Activated naive CD4-positive, alpha-beta T cell treated with anti-CD3 and anti-CD28 coated beads for 36 hours (primary cell): ENCODE data around the gene SLC35F3. TPM values are rescaled to one million over a fixed set of nuclear protein-coding genes. Genes with fewer than 3 reads are reported as not detected.

Experiments
- CTCF ChIA-PET: fragments of 350-600 bp; sonication (Branson Sonifier 250); formaldehyde crosslinking; loops from one replicate; lab custom pipeline; 2021; ENCODE audit warnings: antibody characterized with exemption; lab: Charles Lee
- DNase-seq: peaks from one replicate; pipeline ENCODE4 v3.0.0-alpha.2; 2020
- H3K27ac Mint-ChIP-seq: one replicate; pipeline ENCODE4 v1.8.0; 2021; ENCODE audit warnings: mild to moderate bottlenecking, mixed read lengths
- H3K27me3 Mint-ChIP-seq: one replicate; pipeline ENCODE4 v1.8.0; 2021; ENCODE audit warnings: low read depth, mixed read lengths
- H3K36me3 Mint-ChIP-seq: one replicate; pipeline ENCODE4 v1.8.0; 2021; ENCODE audit warnings: low read depth, mixed read lengths
- H3K4me1 Mint-ChIP-seq: one replicate; pipeline ENCODE4 v1.8.0; 2021; ENCODE audit warnings: low read depth, mixed read lengths
- H3K4me3 Mint-ChIP-seq: one replicate; pipeline ENCODE4 v1.8.0; 2021; ENCODE audit warnings: mild to moderate bottlenecking, moderate library complexity, mixed read lengths
- H3K9me3 Mint-ChIP-seq: one replicate; pipeline ENCODE4 v1.8.0; 2021; ENCODE audit warnings: mixed read lengths
- intact Hi-C: fragments of 100-400 bp; cut with micrococcal nuclease; formaldehyde crosslinking; loops from one replicate; pipeline ENCODE4 v1.15.1; 2023
- total RNA-seq, 2 experiments: library from RNA; stranded (reverse); gene quantifications; one replicate each; pipeline ENCODE4 v1.2.3, GENCODE V29; 2021

The SLC35F3 gene
- total RNA-seq, 2 experiments from 2014 or later = not detected

DNA sequence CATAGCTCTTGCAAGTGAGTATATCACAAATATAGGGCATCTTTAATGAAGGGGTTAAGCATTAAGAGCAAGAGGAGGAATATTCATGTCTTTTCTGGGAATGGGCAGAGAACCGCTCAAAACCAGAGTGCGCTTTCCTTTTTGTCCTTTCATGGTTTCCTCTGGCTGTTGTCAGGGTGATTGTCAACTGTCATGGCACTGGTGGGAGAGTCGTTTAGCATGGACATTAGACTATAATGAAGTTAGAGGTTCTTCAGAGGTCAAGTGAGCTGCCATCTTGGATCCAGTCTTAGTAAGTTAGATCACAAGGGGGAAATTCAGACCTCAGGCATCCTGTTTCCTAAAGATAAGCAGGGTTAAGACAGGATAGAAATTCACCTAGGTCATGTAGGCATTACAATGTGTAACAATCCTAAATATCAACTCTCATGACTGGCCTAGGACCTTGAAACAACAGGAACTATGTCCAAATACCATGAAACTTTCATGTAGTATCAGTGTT, 456.7 kb downstream of the SLC35F3 start:
- Mint-ChIP-seq H3K27ac (no peak overlapping the region), H3K36me3 (no peaks in the 10 kb centered on the region), H3K27me3 (no peaks in the 10 kb centered on the region), H3K4me3 (no peak overlapping the region), H3K4me1 (peaks cover 4% of the 10 kb centered on the region), H3K9me3 (no peaks in the 10 kb centered on the region)
- no peak for DNase-seq
- intact Hi-C loops = no loop called here
- CTCF ChIA-PET = no interaction called here

DNA sequence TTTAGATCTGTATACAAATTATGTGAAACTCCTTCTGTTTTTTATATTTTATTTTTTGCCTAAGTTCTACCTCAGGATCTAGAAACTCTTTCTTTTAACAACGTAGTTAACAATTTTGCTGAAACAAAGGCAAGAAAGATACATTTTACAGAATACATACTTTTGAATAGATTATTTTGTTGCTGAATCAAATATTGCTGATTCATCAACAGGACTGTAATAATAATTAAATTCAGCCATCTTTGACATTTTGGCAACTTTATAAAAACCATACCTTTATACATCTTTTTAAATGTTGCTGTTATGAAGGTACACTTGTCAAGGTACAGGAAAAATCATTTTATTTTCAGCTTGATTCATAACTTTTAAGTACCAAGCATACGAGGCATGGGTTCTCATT, 458.1 kb downstream of the SLC35F3 start:
- DNase-seq = no peak
- Mint-ChIP-seq H3K27me3 (no peaks in the 10 kb centered on the region), H3K9me3 (no peaks in the 10 kb centered on the region), H3K4me3 (no peak overlapping the region), H3K27ac (no peak overlapping the region), H3K36me3 (no peaks in the 10 kb centered on the region), H3K4me1 (peaks cover 4% of the 10 kb centered on the region)
- CTCF ChIA-PET = interaction anchor here (1.8 kb wide), 1 partner anchor 36 kb away, joined by 4 read pairs; no protein-coding TSS in a partner anchor
- intact Hi-C loops = no loop called here

DNA sequence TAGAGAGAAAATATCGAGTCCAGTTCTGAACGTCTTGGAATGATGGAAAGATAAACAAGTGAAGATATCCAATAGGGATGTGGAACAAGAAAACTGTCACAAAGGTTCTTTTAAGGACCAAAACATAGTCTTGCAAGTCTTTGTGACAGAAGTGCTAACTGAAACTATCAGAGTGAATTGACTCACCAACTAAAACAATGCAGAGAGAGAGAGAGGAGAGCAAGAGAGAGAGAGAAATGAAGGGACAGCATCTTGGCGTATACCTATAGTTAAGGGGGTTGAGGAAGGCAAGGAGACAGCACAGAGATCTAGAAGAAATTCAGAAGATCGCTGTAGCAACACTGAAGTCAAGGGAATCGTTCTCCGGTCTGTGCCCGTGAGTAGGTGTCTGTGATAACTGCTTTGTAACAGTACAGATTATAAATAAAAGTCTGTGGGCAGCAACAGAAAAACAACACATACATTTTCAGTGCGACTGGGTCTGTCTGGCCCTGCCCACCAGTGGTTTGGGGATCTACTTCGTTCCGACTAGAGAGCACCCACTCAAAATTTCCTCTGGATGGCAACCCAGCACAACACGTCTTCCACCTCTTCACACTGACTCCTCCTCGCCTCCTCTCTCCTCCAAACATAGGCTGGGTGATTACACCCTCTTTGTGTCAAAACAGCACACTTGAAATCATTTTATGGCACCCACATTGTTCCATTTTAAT, 464.0 kb downstream of the SLC35F3 start:
- Mint-ChIP-seq H3K9me3 (no peaks in the 10 kb centered on the region), H3K27me3 (no peaks in the 10 kb centered on the region), H3K36me3 (peaks cover 3% of the 10 kb centered on the region), H3K27ac (peak overlapping the region; percentile 4), H3K4me3 (no peak overlapping the region), H3K4me1 (peaks cover 28% of the 10 kb centered on the region)
- CTCF ChIA-PET = no interaction called here
- peak; percentile 28 for DNase-seq
- intact Hi-C loops = loop anchor here (1.0 kb wide), 1 partner anchor 41 kb away; no protein-coding TSS in a partner anchor

DNA sequence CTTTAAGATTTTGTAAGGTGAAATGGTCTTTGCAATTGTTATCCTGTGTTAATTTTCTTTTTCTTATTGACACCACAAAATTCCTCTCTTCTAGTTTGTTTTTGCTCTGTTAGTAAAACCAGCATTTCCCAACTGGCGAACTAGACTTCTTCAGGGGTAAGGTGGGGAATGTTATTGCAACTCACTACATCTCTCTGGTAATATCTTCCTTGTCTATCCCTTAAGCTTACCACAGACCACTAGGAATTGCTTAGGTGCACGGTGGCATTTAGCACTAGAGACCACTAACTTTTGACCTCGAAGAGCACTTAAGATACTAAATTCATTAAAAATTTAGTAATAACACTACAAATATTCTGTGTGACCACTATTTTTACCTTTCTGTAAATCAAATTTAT, 464.6 kb downstream of the SLC35F3 start:
- Mint-ChIP-seq H3K4me1 (peaks cover 29% of the 10 kb centered on the region), H3K4me3 (no peak overlapping the region), H3K27me3 (no peaks in the 10 kb centered on the region), H3K36me3 (peaks cover 3% of the 10 kb centered on the region), H3K27ac (no peak overlapping the region), H3K9me3 (no peaks in the 10 kb centered on the region)
- CTCF ChIA-PET = no interaction called here
- intact Hi-C loops = no loop called here
- no peak for DNase-seq

DNA sequence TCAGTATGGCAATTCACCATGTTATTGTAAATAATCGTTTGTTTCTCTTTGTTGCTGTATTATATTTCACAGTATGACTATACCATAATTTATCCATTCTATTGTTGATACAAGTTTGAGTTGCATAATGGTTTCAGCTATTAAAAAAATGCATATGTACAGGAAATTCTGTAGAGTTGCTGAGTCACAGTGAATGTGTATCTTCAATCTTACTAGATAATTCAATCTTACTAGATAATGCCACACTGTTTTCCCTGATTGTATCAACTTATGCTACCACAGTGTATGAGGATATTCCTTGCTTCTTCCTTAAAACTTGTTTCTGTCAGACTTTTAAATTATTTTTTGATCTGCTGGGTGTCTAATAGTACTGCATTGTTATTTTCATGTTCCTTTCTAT, 465.3 kb downstream of the SLC35F3 start:
- CTCF ChIA-PET = interaction anchor here (0.6 to 1.1 kb wide), 2 partner anchors 37 to 258 kb away, joined by 3 read pairs; no protein-coding TSS in a partner anchor
- Mint-ChIP-seq H3K36me3 (peaks cover 8% of the 10 kb centered on the region), H3K4me3 (no peak overlapping the region), H3K27me3 (no peaks in the 10 kb centered on the region), H3K27ac (no peak overlapping the region), H3K4me1 (peaks cover 36% of the 10 kb centered on the region), H3K9me3 (no peaks in the 10 kb centered on the region)
- DNase-seq = no peak
- intact Hi-C loops = loop anchor here (10.0 kb wide), 1 partner anchor 235 kb away; no protein-coding TSS in a partner anchor

DNA sequence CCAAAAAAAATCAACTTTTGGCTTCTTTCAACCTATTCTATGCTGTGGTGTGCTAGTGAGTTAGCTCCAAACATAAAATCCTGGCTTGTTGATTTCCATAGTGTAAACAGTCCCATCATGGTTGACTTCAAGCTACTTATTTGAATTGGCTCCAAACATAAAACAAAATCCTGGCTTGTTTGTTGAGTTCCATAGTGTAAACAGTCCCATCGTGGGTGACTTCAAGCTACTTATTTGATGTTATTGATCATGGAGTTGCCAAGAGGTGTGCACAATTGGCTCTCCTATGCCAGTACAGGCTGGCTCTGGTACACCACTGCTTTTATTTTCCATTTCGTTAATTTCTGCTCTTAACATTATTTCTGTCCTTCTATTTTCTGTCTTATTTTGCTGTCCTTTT, 466.9 kb downstream of the SLC35F3 start:
- Mint-ChIP-seq H3K36me3 (peaks cover 19% of the 10 kb centered on the region), H3K4me3 (no peak overlapping the region), H3K9me3 (no peaks in the 10 kb centered on the region), H3K27ac (no peak overlapping the region), H3K4me1 (peaks cover 47% of the 10 kb centered on the region), H3K27me3 (no peaks in the 10 kb centered on the region)
- CTCF ChIA-PET = interaction anchor here (0.7 to 0.8 kb wide), 3 partner anchors 26 to 39 kb away, joined by 3 read pairs; no protein-coding TSS in a partner anchor
- intact Hi-C loops = loop anchor here (10.0 kb wide), 1 partner anchor 233 kb away; no protein-coding TSS in a partner anchor
- DNase-seq = no peak

DNA sequence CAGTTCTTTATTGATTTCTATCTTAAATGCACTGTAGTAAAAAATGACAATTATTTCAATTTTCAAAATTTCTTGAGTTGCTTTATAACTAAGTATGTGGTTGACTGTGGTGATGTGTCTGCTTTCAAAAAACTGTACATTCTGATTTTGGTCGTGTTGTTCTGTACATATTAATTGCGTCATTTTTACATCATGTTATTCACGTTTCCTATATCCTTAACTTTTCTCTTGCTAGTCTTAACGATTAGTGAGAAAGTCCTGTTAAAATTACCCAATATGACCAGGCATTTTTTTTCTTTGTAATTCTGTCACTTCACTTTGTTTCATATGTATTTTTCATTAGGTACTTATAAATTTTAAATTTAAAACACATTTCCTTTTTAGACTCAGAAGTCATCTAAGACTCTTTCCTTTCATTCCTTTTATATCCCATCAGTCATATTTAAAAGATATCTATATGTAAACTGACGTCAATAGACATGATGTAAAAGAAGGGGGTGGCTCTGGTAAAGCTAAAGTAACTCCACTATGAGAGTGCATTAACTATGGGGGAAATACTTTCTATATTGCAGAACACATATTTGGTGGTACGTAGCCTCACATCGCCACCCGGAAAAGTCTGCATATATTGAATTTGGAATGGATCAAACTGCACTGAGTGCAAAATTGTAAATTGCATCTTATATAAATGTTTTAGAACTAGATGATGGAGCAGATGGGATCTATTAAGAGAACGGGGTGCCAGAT, 467.7 kb downstream of the SLC35F3 start:
- H3K27me3 Mint-ChIP-seq = no peaks in the 10 kb centered on the region
- H3K9me3 Mint-ChIP-seq = no peaks in the 10 kb centered on the region
- peak overlapping the region; percentile 96 for H3K4me3 Mint-ChIP-seq
- peaks cover 24% of the 10 kb centered on the region for H3K36me3 Mint-ChIP-seq
- peaks cover 52% of the 10 kb centered on the region for H3K4me1 Mint-ChIP-seq
- no peak for DNase-seq
- peak overlapping the region; percentile 98 for H3K27ac Mint-ChIP-seq
- CTCF ChIA-PET = interaction anchor here (1.7 kb wide), 1 partner anchor 14 kb away, joined by 6 read pairs; no protein-coding TSS in a partner anchor
- intact Hi-C loops = loop anchor here (10.0 kb wide), 1 partner anchor 233 kb away; no protein-coding TSS in a partner anchor

DNA sequence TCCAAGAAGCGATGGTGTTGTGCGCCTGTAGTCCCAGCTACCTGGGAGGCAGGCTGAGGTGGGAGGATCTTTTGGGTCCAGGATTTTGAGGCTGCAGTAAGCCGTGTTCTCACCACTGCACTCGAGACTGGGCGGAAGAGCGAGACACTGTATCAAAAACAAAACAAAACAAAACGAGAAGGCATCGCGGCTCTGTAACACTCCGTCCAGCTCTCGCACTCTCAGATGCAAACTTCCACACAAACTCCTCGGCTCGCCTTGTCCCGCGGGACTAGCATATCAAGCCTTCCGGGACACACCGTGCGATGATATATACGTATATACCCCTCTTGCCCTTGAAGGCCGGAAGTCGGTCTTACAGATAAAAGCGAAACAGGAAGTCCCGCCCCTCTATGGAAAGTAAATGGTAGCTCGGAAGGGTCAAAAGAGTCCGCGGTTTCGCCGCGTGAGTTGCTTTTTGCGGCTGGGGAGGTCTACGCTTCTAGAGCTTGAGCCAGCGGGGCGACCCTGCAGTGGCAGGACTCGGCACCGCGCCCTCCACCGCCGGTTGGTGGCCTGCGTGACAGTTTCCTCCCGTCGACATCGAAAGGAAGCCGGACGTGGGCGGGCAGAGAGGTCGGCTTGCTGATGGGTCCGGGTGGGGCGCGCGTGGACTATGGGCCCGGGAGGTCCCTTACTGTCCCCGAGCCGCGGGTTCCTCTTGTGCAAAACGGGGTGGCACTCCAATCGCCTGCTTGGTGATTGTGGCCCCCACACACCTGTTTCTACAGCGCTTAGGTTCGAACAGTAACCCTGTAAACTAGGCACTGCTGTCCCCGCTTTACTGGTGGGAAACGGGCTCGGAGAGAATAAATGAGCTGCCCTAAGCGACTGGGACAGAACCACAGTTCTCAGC, 468.8 kb downstream of the SLC35F3 start, which contains the start of gene COA6:
COA6 (plus strand) TSS at position 393 of the 895 bp plus-strand sequence; CDS start at position 404, 11 bp downstream.
- Mint-ChIP-seq H3K4me1 (peaks cover 54% of the 10 kb centered on the region), H3K27ac (peak within 1 kb of the TSS; percentile 98)

DNA sequence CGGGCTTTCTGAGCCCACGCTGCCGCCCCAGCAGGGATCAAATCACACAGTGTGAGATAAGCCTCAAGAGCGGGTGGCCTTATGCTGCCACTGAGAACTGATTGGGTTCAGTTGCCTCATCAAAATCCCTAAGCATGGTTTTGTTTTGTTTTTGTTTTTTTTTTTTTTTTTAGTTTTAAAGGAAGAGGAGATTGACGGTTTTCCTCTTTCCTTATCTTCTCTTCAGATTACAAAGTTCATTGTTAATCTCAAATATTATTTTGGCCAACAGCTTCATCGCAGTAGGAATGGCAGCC, 469.4 kb downstream of the SLC35F3 start:
- CTCF ChIA-PET = interaction anchor here (1.0 to 2.0 kb wide), 6 partner anchors 12 to 64 kb away, joined by 3 to 10 read pairs (median 6); no protein-coding TSS in a partner anchor
- peak overlapping the region; percentile 96 for H3K4me3 Mint-ChIP-seq
- no peak for DNase-seq
- intact Hi-C loops = loop anchor here (1.0 to 10.0 kb wide), 8 partner anchors 18 to 954 kb away; partner anchors contain the start of genes ARID4B, GGPS1 and TARBP1
- H3K4me1 Mint-ChIP-seq = peaks cover 50% of the 10 kb centered on the region
- peak overlapping the region; percentile 98 for H3K27ac Mint-ChIP-seq
- peaks cover 37% of the 10 kb centered on the region for H3K36me3 Mint-ChIP-seq
- H3K9me3 Mint-ChIP-seq = no peaks in the 10 kb centered on the region
- H3K27me3 Mint-ChIP-seq = no peaks in the 10 kb centered on the region

More for the DNA sequence above, 468.8 kb downstream of the SLC35F3 start, which contains the start of gene COA6:
- H3K9me3 Mint-ChIP-seq = no peaks in the 10 kb centered on the region
- CTCF ChIA-PET = interaction anchor here (0.9 to 2.0 kb wide), 6 partner anchors 13 to 63 kb away, joined by 3 to 10 read pairs (median 4); no protein-coding TSS in a partner anchor
- H3K36me3 Mint-ChIP-seq = peaks cover 34% of the 10 kb centered on the region
- intact Hi-C loops = loop anchor here (1.0 to 10.0 kb wide), 8 partner anchors 17 to 955 kb away; partner anchors contain the start of genes ARID4B, GGPS1 and TARBP1
- DNase-seq = peak; percentile 90
- H3K27me3 Mint-ChIP-seq = no peaks in the 10 kb centered on the region
- peak within 1 kb of the TSS; percentile 96 for H3K4me3 Mint-ChIP-seq
